Esophagus squamous epithelium (tissue), 4 donors: ENCODE measurements around the gene ZNF609.

Experiments
- CTCF ChIP-seq, 6 experiments: fragments of 450-650 bp in 4 of 6; fragments of 200-600 bp in 2 of 6; sonication (generic) in 2 of 6; IDR thresholded peaks; one replicate each; pipeline ENCODE4 v1.5.1; 2016 to 2019; ENCODE audit warnings: antibody characterized with exemption in 6 of 6, mild to moderate bottlenecking in 4 of 6, moderate library complexity in 4 of 6
- POLR2A ChIP-seq, 4 donors: fragments of 450-650 bp; IDR thresholded peaks; one replicate each; pipeline ENCODE4 v1.6.1; 2017; ENCODE audit warnings: antibody characterized with exemption in 4 of 4, mild to moderate bottlenecking in 4 of 4, moderate library complexity in 3 of 4

GRCh38 chr15:64713592-64713991 is 253.2 kb downstream of the ZNF609 start:
- TF ChIP-seq CTCF (IDR thresholded peaks at IDR 0.05) = no peak
- TF ChIP-seq POLR2A (IDR thresholded peaks at IDR 0.05) = no peak
